K562 (cell line): Measurements from ENCODE around the gene GZF1.

ENCODE experiments used
- ATF2 ChIP-seq: sonication (generic); formaldehyde crosslinking; IDR thresholded peaks from 2 replicates; pipeline ENCODE4 v1.8.1; 2022; ENCODE audit warnings: missing genetic modification reagents
- BRD9 ChIP-seq: fragments of 450-650 bp; IDR thresholded peaks from 2 replicates; pipeline ENCODE4 v1.6.1; 2018; ENCODE audit warnings: low read depth; ENCODE audit not compliant: partially characterized antibody
- CTCF ChIP-seq, 3 experiments: IDR thresholded peaks in 2 of 3; conservative IDR thresholded peaks in 1 of 3; 2 replicates each; pipeline ENCODE4 v1.5.1; 2011 to 2012; ENCODE audit warnings: low read length in 3 of 3, mild to moderate bottlenecking in 3 of 3, control low read depth in 2 of 3, improper control_type of control experiment in 1 of 3, inconsistent platforms in 1 of 3, low read depth in 1 of 3, mixed read lengths in 1 of 3, moderate library complexity in 1 of 3; ENCODE audit not compliant: insufficient read depth in 2 of 3
- E2F4 ChIP-seq: sonication (generic); formaldehyde crosslinking; IDR thresholded peaks from 2 replicates; pipeline ENCODE4 v1.8.0; 2022; ENCODE audit warnings: mild to moderate bottlenecking, low read depth, missing genetic modification reagents
- ELF4 ChIP-seq: fragments of 450-650 bp; formaldehyde crosslinking; IDR thresholded peaks from 2 replicates; pipeline ENCODE4 v1.4.0; 2022; ENCODE audit warnings: missing genetic modification characterization
- GATA2 ChIP-seq: sonication (generic); formaldehyde crosslinking; IDR thresholded peaks from 2 replicates; pipeline ENCODE4 v1.4.0; 2020; ENCODE audit warnings: mild to moderate bottlenecking, missing genetic modification reagents
- KAT8 ChIP-seq: fragments of 450-650 bp; IDR thresholded peaks from 2 replicates; pipeline ENCODE4 v1.6.1; 2016; ENCODE audit warnings: low read depth, mild to moderate bottlenecking
- PURB ChIP-seq: sonication (generic); formaldehyde crosslinking; IDR thresholded peaks from 2 replicates; pipeline ENCODE4 v1.9.0; 2021; ENCODE audit warnings: low read depth, mild to moderate bottlenecking, missing genetic modification reagents
- RAD21 ChIP-seq, 2 experiments: fragments of 250-450 bp in 1 of 2; fragments of 450-650 bp in 1 of 2; sonication (Bioruptor Pico) in 1 of 2; formaldehyde crosslinking in 1 of 2; IDR thresholded peaks in 1 of 2; conservative IDR thresholded peaks in 1 of 2; 2 replicates each; pipeline versions ENCODE4 v1.4.0 to v1.8.0; 2020 to 2022; ENCODE audit warnings: mild to moderate bottlenecking in 2 of 2, moderate library complexity in 1 of 2
- TAF1 ChIP-seq: IDR thresholded peaks from 2 replicates; pipeline ENCODE4 v1.6.1; 2011; ENCODE audit warnings: mild to moderate bottlenecking, low read length, moderate library complexity; ENCODE audit not compliant: insufficient read depth, control insufficient read depth, severe bottlenecking; ENCODE audit errors: extremely low read depth
- ZNF77 ChIP-seq: fragments of 250-450 bp; sonication (Bioruptor Pico); IDR thresholded peaks from 2 replicates; pipeline ENCODE4 v1.5.0; 2020

- TF ChIP-seq ELF4, result no peak
- no peak for TF ChIP-seq CTCF (IDR thresholded peaks at IDR 0.05 in 2 of 3, conservative IDR thresholded peaks at IDR 0.05 in 1 of 3; ENCODE audit: insufficient read depth in 2 of 3, low read depth in 1 of 3, low read length in 3 of 3)
- no peak for TF ChIP-seq ATF2 (CRISPR knock-in tag)
- no peak for TF ChIP-seq E2F4 (CRISPR knock-in tag)
- no peak for TF ChIP-seq GATA2 (CRISPR knock-in tag)
- no peak for TF ChIP-seq TAF1
- TF ChIP-seq PURB (CRISPR knock-in tag), result no peak
- TF ChIP-seq KAT8, result no peak
- TF ChIP-seq BRD9, result no peak
- no peak for TF ChIP-seq ZNF77 (CRISPR knock-in tag)
- no peak for TF ChIP-seq RAD21 (CRISPR knock-in tag; conservative IDR thresholded peaks at IDR 0.05 in 1 of 2, IDR thresholded peaks at IDR 0.05 in 1 of 2)
Measured at GRCh38 chr20:23397961-23398360, 36.0 kb downstream of the GZF1 start.
